ENCODE data around the gene OGFR.
A peak's percentile ranks its signal among the peaks of the same experiment; 100 is the strongest.

Gene OGFR

DNA sequence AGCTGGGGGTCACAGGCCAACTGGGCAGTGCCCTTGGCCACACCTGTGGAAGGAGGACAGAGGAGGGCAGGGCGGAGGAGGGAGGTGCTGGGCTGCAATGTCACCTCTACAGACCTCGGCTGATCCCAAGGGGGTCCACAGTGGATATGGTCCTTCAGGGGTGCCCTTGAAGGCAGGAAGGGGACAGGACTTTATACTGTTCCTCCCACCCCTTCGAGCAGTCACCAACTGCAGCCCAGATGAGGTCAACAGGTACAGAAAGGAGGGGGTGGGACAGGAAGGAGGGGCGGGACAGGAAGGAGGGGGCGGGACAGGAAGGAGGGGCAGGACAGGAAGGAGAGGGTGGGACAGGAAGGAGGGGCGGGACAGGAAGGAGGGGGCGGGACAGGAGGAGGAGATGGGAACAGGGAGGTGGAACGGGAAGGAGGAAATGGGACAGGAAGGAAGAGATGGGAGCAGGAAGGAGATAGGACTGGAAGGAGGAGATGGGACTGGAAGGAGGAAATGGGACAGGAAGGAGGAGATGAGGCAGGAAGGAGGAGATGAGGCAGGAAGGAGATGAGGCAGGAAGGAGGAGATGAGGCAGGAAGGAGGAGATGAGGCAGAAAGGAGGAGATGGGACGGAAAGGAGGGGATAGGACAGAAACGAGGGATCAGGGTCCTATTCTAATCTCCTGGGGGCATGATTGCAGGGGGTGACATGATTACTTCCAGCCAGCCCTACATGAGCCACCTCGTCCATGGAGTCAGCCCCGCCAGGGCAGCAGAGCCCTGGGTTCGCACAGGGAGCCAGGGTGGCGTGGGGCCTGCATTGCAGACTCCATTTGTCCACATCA, 27.7 kb upstream of the OGFR start (continued):
- TF ChIP-seq, protein P1, sequence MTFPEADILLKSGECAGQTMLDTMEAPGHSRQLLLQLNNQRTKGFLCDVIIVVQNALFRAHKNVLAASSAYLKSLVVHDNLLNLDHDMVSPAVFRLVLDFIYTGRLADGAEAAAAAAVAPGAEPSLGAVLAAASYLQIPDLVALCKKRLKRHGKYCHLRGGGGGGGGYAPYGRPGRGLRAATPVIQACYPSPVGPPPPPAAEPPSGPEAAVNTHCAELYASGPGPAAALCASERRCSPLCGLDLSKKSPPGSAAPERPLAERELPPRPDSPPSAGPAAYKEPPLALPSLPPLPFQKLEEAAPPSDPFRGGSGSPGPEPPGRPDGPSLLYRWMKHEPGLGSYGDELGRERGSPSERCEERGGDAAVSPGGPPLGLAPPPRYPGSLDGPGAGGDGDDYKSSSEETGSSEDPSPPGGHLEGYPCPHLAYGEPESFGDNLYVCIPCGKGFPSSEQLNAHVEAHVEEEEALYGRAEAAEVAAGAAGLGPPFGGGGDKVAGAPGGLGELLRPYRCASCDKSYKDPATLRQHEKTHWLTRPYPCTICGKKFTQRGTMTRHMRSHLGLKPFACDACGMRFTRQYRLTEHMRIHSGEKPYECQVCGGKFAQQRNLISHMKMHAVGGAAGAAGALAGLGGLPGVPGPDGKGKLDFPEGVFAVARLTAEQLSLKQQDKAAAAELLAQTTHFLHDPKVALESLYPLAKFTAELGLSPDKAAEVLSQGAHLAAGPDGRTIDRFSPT (tag by site-specific recombination; IDR thresholded peaks at IDR 0.05), result 0 out of 2 replicates have a peak, but pooled peaks have one; percentile 74
- TF ChIP-seq ZNF544 (tag by site-specific recombination; IDR thresholded peaks at IDR 0.05) (no peak), ZEB2 (tag by site-specific recombination; IDR thresholded peaks at IDR 0.05) (no peak), ZNF701 (tag by site-specific recombination; IDR thresholded peaks at IDR 0.05) (no peak), ZNF214 (tag by site-specific recombination; IDR thresholded peaks at IDR 0.05; ENCODE audit: borderline replicate concordance) (no peak), ZNF664 (tag by site-specific recombination; IDR thresholded peaks at IDR 0.05) (no peak), ZNF16 (tag by site-specific recombination; IDR thresholded peaks at IDR 0.05; ENCODE audit: low read depth) (no peak), ZNF473 (tag by site-specific recombination; IDR thresholded peaks at IDR 0.05) (no peak), ZNF426 (tag by site-specific recombination; IDR thresholded peaks at IDR 0.05) (no peak), ZNF571 (tag by site-specific recombination; IDR thresholded peaks at IDR 0.05) (no peak)
- TF ChIP-seq, protein P2, sequence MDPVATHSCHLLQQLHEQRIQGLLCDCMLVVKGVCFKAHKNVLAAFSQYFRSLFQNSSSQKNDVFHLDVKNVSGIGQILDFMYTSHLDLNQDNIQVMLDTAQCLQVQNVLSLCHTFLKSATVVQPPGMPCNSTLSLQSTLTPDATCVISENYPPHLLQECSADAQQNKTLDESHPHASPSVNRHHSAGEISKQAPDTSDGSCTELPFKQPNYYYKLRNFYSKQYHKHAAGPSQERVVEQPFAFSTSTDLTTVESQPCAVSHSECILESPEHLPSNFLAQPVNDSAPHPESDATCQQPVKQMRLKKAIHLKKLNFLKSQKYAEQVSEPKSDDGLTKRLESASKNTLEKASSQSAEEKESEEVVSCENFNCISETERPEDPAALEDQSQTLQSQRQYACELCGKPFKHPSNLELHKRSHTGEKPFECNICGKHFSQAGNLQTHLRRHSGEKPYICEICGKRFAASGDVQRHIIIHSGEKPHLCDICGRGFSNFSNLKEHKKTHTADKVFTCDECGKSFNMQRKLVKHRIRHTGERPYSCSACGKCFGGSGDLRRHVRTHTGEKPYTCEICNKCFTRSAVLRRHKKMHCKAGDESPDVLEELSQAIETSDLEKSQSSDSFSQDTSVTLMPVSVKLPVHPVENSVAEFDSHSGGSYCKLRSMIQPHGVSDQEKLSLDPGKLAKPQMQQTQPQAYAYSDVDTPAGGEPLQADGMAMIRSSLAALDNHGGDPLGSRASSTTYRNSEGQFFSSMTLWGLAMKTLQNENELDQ (tag by site-specific recombination; IDR thresholded peaks at IDR 0.05; ENCODE audit: low read depth), result no peak
- TF ChIP-seq, protein P3, sequence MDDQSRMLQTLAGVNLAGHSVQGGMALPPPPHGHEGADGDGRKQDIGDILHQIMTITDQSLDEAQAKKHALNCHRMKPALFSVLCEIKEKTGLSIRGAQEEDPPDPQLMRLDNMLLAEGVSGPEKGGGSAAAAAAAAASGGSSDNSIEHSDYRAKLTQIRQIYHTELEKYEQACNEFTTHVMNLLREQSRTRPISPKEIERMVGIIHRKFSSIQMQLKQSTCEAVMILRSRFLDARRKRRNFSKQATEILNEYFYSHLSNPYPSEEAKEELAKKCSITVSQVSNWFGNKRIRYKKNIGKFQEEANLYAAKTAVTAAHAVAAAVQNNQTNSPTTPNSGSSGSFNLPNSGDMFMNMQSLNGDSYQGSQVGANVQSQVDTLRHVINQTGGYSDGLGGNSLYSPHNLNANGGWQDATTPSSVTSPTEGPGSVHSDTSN (CRISPR knock-in tag; IDR thresholded peaks at IDR 0.05), result no peak
- TF ChIP-seq, protein P4, sequence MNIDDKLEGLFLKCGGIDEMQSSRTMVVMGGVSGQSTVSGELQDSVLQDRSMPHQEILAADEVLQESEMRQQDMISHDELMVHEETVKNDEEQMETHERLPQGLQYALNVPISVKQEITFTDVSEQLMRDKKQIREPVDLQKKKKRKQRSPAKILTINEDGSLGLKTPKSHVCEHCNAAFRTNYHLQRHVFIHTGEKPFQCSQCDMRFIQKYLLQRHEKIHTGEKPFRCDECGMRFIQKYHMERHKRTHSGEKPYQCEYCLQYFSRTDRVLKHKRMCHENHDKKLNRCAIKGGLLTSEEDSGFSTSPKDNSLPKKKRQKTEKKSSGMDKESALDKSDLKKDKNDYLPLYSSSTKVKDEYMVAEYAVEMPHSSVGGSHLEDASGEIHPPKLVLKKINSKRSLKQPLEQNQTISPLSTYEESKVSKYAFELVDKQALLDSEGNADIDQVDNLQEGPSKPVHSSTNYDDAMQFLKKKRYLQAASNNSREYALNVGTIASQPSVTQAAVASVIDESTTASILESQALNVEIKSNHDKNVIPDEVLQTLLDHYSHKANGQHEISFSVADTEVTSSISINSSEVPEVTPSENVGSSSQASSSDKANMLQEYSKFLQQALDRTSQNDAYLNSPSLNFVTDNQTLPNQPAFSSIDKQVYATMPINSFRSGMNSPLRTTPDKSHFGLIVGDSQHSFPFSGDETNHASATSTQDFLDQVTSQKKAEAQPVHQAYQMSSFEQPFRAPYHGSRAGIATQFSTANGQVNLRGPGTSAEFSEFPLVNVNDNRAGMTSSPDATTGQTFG (tag by site-specific recombination; IDR thresholded peaks at IDR 0.05; ENCODE audit: borderline replicate concordance), result no peak
- TF ChIP-seq, protein P5, sequence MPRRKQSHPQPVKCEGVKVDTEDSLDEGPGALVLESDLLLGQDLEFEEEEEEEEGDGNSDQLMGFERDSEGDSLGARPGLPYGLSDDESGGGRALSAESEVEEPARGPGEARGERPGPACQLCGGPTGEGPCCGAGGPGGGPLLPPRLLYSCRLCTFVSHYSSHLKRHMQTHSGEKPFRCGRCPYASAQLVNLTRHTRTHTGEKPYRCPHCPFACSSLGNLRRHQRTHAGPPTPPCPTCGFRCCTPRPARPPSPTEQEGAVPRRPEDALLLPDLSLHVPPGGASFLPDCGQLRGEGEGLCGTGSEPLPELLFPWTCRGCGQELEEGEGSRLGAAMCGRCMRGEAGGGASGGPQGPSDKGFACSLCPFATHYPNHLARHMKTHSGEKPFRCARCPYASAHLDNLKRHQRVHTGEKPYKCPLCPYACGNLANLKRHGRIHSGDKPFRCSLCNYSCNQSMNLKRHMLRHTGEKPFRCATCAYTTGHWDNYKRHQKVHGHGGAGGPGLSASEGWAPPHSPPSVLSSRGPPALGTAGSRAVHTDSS (tag by site-specific recombination; IDR thresholded peaks at IDR 0.05), result no peak

DNA sequence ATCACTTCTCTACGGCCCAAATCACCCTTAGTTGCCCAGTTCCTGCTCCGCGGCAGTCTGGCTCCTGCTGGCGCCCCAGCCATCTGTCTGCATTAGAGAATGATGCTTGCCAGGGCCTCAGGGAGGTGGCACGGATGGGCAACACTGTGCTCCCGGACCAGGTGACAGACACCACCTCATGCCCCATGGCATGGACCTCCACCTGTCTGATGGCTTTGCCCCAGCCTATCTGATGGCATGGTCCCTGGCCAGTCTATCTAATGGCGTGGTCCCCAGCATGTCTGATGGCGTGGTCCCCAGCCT, 27.2 kb upstream of the OGFR start:
- Histone ChIP-seq H3K9me3 (ENCODE audit: control insufficient read depth, insufficient read depth, low read depth, low read length) (no peaks in the 10 kb centered on the region), H3K4me3 (ENCODE audit: low read depth, low read length) (no peak overlapping the region), H3K4me1 (ENCODE audit: control insufficient read depth, insufficient read depth, low read length) (0 out of 2 replicates have a peak, but pooled peaks cover 3% of the 10 kb centered on the region), H3K36me3 (ENCODE audit: control insufficient read depth in 2 of 2, insufficient read depth in 1 of 2, low read length in 2 of 2) (no peaks in the 10 kb centered on the region), H3K27ac (ENCODE audit: extremely low read depth, low read depth, low read length) (no peak overlapping the region)
- ChIA-PET CTCF (no interaction called here), POLR2A (no interaction called here)
- TF ChIP-seq, protein P6, sequence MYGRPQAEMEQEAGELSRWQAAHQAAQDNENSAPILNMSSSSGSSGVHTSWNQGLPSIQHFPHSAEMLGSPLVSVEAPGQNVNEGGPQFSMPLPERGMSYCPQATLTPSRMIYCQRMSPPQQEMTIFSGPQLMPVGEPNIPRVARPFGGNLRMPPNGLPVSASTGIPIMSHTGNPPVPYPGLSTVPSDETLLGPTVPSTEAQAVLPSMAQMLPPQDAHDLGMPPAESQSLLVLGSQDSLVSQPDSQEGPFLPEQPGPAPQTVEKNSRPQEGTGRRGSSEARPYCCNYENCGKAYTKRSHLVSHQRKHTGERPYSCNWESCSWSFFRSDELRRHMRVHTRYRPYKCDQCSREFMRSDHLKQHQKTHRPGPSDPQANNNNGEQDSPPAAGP (tag by site-specific recombination; IDR thresholded peaks at IDR 0.05), result no peak
- TF ChIP-seq, protein P1 (tag by site-specific recombination; IDR thresholded peaks at IDR 0.05), result 0 out of 2 replicates have a peak, but pooled peaks have one; percentile 40
